Fibroblast of the aortic adventitia (primary cell): ENCODE results near the gene ZBTB24. TPM values are rescaled to one million over a fixed set of nuclear protein-coding genes. Genes with fewer than 3 reads are reported as not detected.
A peak's percentile ranks its signal among the peaks of the same experiment; 100 is the strongest.

ENCODE experiments used
- DNase-seq: peaks from one replicate; pipeline ENCODE4 v3.0.0-alpha.2; 2010; ENCODE audit warnings: low read depth
- H3K4me3 ChIP-seq: 2 replicates; pipeline ENCODE4 v1.5.1; 2011; ENCODE audit warnings: low read depth, mild to moderate bottlenecking, control low read depth, low read length, moderate library complexity
- CTCF ChIP-seq: IDR thresholded peaks from 2 replicates; pipeline ENCODE4 v1.5.1; 2011; ENCODE audit warnings: mild to moderate bottlenecking, low read length, control low read depth, inconsistent platforms; ENCODE audit not compliant: insufficient read depth
- total RNA-seq: library from RNA; depleted of rRNA; stranded (reverse); fragments of >200 nt; gene quantifications from 2 replicates; pipeline ENCODE4 v1.2.3, GENCODE V29; 2012; ENCODE audit warnings: low replicate concordance

The ZBTB24 gene
- total RNA-seq, 1 donor, result 9.8 TPM

GRCh38 chr6:109490713-109491112 lies 7.7 kb upstream of the ZBTB24 start:
- no peak for DNase-seq
- no peak overlapping the region for H3K4me3 ChIP-seq
- TF ChIP-seq CTCF, result no peak

- H3K4me3 ChIP-seq, result no peak overlapping the region
- TF ChIP-seq CTCF, result no peak
- DNase-seq, result no peak
Observed at GRCh38 chr6:109488001-109488400, 5.0 kb upstream of the ZBTB24 start.

- no peak for DNase-seq
- no peak for TF ChIP-seq CTCF
- no peak overlapping the region for H3K4me3 ChIP-seq
Observed at GRCh38 chr6:109486068-109486467, 3.0 kb upstream of the ZBTB24 start.

GRCh38 chr6:109485266-109485935 lies 2.4 kb upstream of the ZBTB24 start:
- no peak for DNase-seq
- TF ChIP-seq CTCF, result no peak
- no peak overlapping the region for H3K4me3 ChIP-seq

- peak; percentile 30 for DNase-seq
- H3K4me3 ChIP-seq, result no peak overlapping the region
- no peak for TF ChIP-seq CTCF
Observed at GRCh38 chr6:109484122-109484521, 1.1 kb upstream of the ZBTB24 start.

- H3K4me3 ChIP-seq, result peak overlapping the region; percentile 66
- TF ChIP-seq CTCF, result no peak
- peak; percentile 17 for DNase-seq
Observed at GRCh38 chr6:109483735-109484057, 677 bp upstream of the ZBTB24 start.

- no peak for TF ChIP-seq CTCF
- H3K4me3 ChIP-seq, result no peak overlapping the region
- DNase-seq, result no peak
Observed at GRCh38 chr6:109480993-109481480, 2.0 kb downstream of the ZBTB24 start.
